Esophagus squamous epithelium (tissue), 4 donors: ENCODE measurements around the gene TTYH3.

Experiments
- CTCF ChIP-seq, 6 experiments: fragments of 450-650 bp in 4 of 6; fragments of 200-600 bp in 2 of 6; sonication (generic) in 2 of 6; IDR thresholded peaks; one replicate each; pipeline ENCODE4 v1.5.1; 2016 to 2019; ENCODE audit warnings: antibody characterized with exemption in 6 of 6, mild to moderate bottlenecking in 4 of 6, moderate library complexity in 4 of 6
- POLR2A ChIP-seq, 4 donors: fragments of 450-650 bp; IDR thresholded peaks; one replicate each; pipeline ENCODE4 v1.6.1; 2017; ENCODE audit warnings: antibody characterized with exemption in 4 of 4, mild to moderate bottlenecking in 4 of 4, moderate library complexity in 3 of 4

- TF ChIP-seq POLR2A (IDR thresholded peaks at IDR 0.05) (no peak), CTCF (IDR thresholded peaks at IDR 0.05) (no peak)
Observed at GRCh38 chr7:2598154-2598823, 33.5 kb upstream of the TTYH3 start.
